Mesendoderm (in vitro differentiated cells): Measurements from ENCODE around the gene USH1G.
"Not testable (repeated sequence)": the region's sequence is repeated elsewhere in the genome, so short reads cannot be mapped to it uniquely, and the experiment has no call there.

ENCODE experiments used
- DNase-seq: peaks from one replicate; pipeline ENCODE4 v3.0.0; 2013
- H2AK5ac ChIP-seq: 2 replicates; pipeline ENCODE4 v1.6.1; 2013; ENCODE audit warnings: low read length, inconsistent platforms
- H2BK120ac ChIP-seq: 2 replicates; pipeline ENCODE4 v1.6.1; 2013; ENCODE audit warnings: low read depth, mild to moderate bottlenecking, low read length, moderate library complexity, mixed read lengths
- H2BK15ac ChIP-seq: replicated peaks from 2 replicates; pipeline ENCODE4 v1.6.1; 2013; ENCODE audit warnings: low read depth, mild to moderate bottlenecking, moderate library complexity
- H2BK5ac ChIP-seq: 2 replicates; pipeline ENCODE4 v1.6.1; 2013; ENCODE audit warnings: low read length, inconsistent platforms
- H3K18ac ChIP-seq: 2 replicates; pipeline ENCODE4 v1.6.1; 2013; ENCODE audit warnings: mild to moderate bottlenecking, low read length, mixed read lengths
- H3K23ac ChIP-seq: one replicate; pipeline ENCODE4 v1.6.1; 2013; ENCODE audit warnings: low read length
- H3K27ac ChIP-seq: 2 replicates; pipeline ENCODE4 v1.5.1; 2013; ENCODE audit warnings: low read depth, mild to moderate bottlenecking, inconsistent platforms, low read length, moderate library complexity
- H3K27me3 ChIP-seq: 2 replicates; pipeline ENCODE4 v1.6.1; 2013; ENCODE audit warnings: low read length, control low read depth, mild to moderate bottlenecking, inconsistent platforms; ENCODE audit not compliant: insufficient read depth, poor library complexity
- H3K36me3 ChIP-seq: 2 replicates; pipeline ENCODE4 v1.6.1; 2013; ENCODE audit warnings: low read length, inconsistent platforms; ENCODE audit not compliant: control insufficient read depth, insufficient read depth
- H3K4ac ChIP-seq: one replicate; pipeline ENCODE4 v1.6.1; 2013; ENCODE audit warnings: low read depth, mild to moderate bottlenecking, low read length, moderate library complexity
- H3K4me1 ChIP-seq: 2 replicates; pipeline ENCODE4 v1.6.1; 2013; ENCODE audit warnings: low read depth, low read length, inconsistent platforms; ENCODE audit not compliant: control insufficient read depth
- H3K4me2 ChIP-seq: 2 replicates; pipeline ENCODE4 v1.6.1; 2013; ENCODE audit warnings: low read length
- H3K4me3 ChIP-seq: 2 replicates; pipeline ENCODE4 v1.5.1; 2013; ENCODE audit warnings: mild to moderate bottlenecking, low read length
- H3K56ac ChIP-seq: one replicate; pipeline ENCODE4 v1.6.1; 2013; ENCODE audit warnings: low read length
- H3K79me1 ChIP-seq: 2 replicates; pipeline ENCODE4 v1.6.1; 2013; ENCODE audit warnings: low read length, inconsistent platforms
- H3K79me2 ChIP-seq: 2 replicates; pipeline ENCODE4 v1.6.1; 2013; ENCODE audit warnings: mild to moderate bottlenecking, low read length; ENCODE audit not compliant: control insufficient read depth, insufficient read depth
- H3K9ac ChIP-seq: 2 replicates; pipeline ENCODE4 v1.6.1; 2013; ENCODE audit warnings: low read length, inconsistent platforms
- H4K5ac ChIP-seq: one replicate; pipeline ENCODE4 v1.6.1; 2013; ENCODE audit warnings: low read length
- H4K8ac ChIP-seq: one replicate; pipeline ENCODE4 v1.6.1; 2013; ENCODE audit warnings: low read depth, mild to moderate bottlenecking, control low read depth, low read length, moderate library complexity
- WGBS: extraction: QIAGEN DNeasy Blood & Tissue Kit; methylation state at CpG from one replicate; pipeline ENCODE4 v1.1.7; 2013; ENCODE audit warnings: low lambda C conversion rate, missing lambda C conversion rate; ENCODE audit not compliant: insufficient coverage; ENCODE audit errors: extremely low coverage; 5-methylcytosine and 5-hydroxymethylcytosine counted together

Gene USH1G

GRCh38 chr17:74872313-74873036 is 50.6 kb downstream of the USH1G start, which contains the start of gene FDXR:
FDXR (minus strand) TSS chr17:74872994; CDS start chr17:74872944, 50 bp downstream.
- no peak for DNase-seq
- Histone ChIP-seq H2AK5ac (peak within 1 kb of the TSS; percentile 2), H2BK120ac (no peak within 1 kb of the TSS), H3K79me2 (no peaks in the 10 kb centered on the region), H3K9ac (peak within 1 kb of the TSS; percentile 96), H3K4me1 (peaks cover 5% of the 10 kb centered on the region), H2BK5ac (peak within 1 kb of the TSS; percentile 86), H3K4me3 (peak within 1 kb of the TSS; percentile 73), H3K4ac (no peak within 1 kb of the TSS), H3K27me3 (no peaks in the 10 kb centered on the region), H3K23ac (no peak within 1 kb of the TSS), H4K8ac (no peak within 1 kb of the TSS), H4K5ac (no peak within 1 kb of the TSS), H2BK15ac (no peak within 1 kb of the TSS), H3K36me3 (no peaks in the 10 kb centered on the region), H3K56ac (peak within 1 kb of the TSS; percentile 99), H3K79me1 (no peaks in the 10 kb centered on the region), H3K18ac (peak within 1 kb of the TSS; percentile 57), H3K4me2 (peak within 1 kb of the TSS; percentile 100), H3K27ac (peak within 1 kb of the TSS; percentile 79)
- WGBS: no CpG with 5 or more reads among the region's 38 CpGs

DNA sequence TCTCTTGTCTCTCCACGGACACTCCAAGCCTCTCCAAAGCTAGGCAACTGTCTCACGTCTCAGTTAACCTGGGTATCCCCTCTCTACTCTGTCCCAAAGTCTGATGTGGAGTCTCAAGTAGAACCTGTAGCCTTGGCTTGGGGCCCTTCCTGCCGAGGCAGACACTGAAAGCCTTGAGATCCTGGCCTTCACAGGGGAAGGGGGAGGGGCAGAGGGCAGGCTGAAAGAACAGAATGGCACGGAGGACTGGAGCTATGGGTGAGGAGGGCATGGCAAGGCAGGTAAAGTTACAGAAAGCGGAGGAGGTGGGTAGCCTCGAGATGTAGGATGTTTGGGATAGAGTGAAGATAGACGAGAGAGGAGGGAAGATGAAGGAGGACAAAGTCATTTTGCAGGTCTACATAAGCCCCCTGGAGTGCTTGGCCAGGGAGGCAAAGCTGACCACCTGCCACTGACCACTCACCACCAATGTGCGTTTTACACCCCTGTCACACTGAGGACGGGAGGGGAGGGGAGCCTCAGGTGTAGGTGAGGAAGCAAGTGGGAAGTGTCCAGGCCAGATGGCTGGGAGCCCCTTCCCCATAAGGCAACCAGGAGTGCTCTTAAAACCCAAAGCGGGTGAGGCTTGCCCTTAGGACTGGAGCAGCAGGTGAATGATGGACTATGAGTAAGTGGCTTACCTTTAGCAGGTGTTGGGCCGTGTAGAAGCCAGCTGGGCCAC is 51.5 kb downstream of the USH1G start:
- no peaks in the 10 kb centered on the region for H3K79me1 ChIP-seq
- H3K23ac ChIP-seq: no peak overlapping the region
- H3K79me2 ChIP-seq: no peaks in the 10 kb centered on the region
- H3K18ac ChIP-seq: no peak overlapping the region
- H3K36me3 ChIP-seq: no peaks in the 10 kb centered on the region
- no peak overlapping the region for H2AK5ac ChIP-seq
- no peak overlapping the region for H3K9ac ChIP-seq
- no peaks in the 10 kb centered on the region for H3K27me3 ChIP-seq
- no peak overlapping the region for H4K8ac ChIP-seq
- H3K27ac ChIP-seq: no peak overlapping the region
- no peak overlapping the region for H3K4ac ChIP-seq
- no peak overlapping the region for H3K56ac ChIP-seq
- H2BK120ac ChIP-seq: no peak overlapping the region
- DNase-seq: no peak
- H2BK5ac ChIP-seq: no peak overlapping the region
- H3K4me2 ChIP-seq: no peak overlapping the region
- WGBS: 100% methylated on average over 1 of the region's 11 CpGs
- H2BK15ac ChIP-seq: no peak overlapping the region
- H4K5ac ChIP-seq: no peak overlapping the region
- H3K4me1 ChIP-seq: peaks cover 5% of the 10 kb centered on the region
- no peak overlapping the region for H3K4me3 ChIP-seq

DNA sequence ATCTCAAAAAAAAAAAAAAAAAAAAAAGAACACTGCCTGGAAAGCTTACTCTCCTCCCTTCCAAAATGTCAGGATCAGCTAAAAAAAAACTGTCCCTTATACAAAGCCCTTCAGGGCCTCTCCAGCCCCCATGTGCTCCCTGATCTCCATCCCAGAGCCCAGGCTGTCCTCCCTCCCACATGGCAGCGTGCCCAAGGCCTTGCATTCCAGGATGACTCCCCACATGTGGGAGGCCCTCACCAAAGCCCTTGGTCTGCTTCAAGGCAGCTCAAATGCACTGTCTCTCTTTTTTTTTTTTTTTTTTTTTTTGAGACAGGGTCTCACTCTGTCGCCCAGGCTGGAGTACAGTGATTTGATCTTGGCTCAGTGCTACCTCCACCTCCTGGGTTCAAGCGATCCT is 52.5 kb downstream of the USH1G start:
- Histone ChIP-seq H3K56ac (no peak overlapping the region), H3K4me2 (no peak overlapping the region), H3K27ac (no peak overlapping the region), H3K9ac (no peak overlapping the region), H2BK15ac (no peak overlapping the region), H3K4ac (no peak overlapping the region), H3K4me1 (peaks cover 5% of the 10 kb centered on the region), H2BK5ac (no peak overlapping the region), H3K23ac (no peak overlapping the region), H3K4me3 (no peak overlapping the region), H4K8ac (no peak overlapping the region), H3K79me1 (no peaks in the 10 kb centered on the region), H4K5ac (no peak overlapping the region), H2BK120ac (no peak overlapping the region), H2AK5ac (no peak overlapping the region), H3K36me3 (no peaks in the 10 kb centered on the region), H3K79me2 (no peaks in the 10 kb centered on the region), H3K18ac (no peak overlapping the region), H3K27me3 (no peaks in the 10 kb centered on the region)
- DNase-seq: no peak
- WGBS: no CpG with 5 or more reads among the region's 3 CpGs

GRCh38 chr17:74870028-74870427 is 53.0 kb downstream of the USH1G start:
- H3K27ac ChIP-seq, H2BK5ac ChIP-seq, H3K9ac ChIP-seq, H4K8ac ChIP-seq, DNase-seq, H3K79me1 ChIP-seq, H2AK5ac ChIP-seq, H3K4me3 ChIP-seq, H3K4me1 ChIP-seq, H3K56ac ChIP-seq, H3K23ac ChIP-seq, H2BK120ac ChIP-seq, H4K5ac ChIP-seq, H3K27me3 ChIP-seq, H3K4me2 ChIP-seq, H3K36me3 ChIP-seq, H2BK15ac ChIP-seq, H3K18ac ChIP-seq, H3K4ac ChIP-seq, H3K79me2 ChIP-seq: not testable (repeated sequence)
- no CpG with 5 or more reads among the region's 9 CpGs for WGBS

DNA sequence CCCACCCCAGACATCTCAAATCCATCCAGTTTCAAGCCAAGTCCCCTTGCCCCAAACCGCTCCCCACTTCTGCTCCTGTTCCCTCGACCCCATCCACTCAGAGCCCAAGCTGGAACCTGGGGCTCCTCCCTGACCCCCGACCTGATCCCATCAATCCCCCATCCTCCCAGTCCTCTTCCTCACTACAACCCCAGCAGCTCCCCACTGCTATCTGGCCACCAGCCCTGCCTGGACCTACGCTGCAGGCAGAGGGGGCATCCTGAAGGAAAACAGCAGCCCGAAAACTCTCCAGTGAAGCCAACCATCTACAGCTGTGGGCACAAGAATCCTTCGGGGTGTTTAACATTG is 54.2 kb downstream of the USH1G start:
- no CpG with 5 or more reads among the region's 6 CpGs for WGBS
- Histone ChIP-seq H2AK5ac (no peak overlapping the region), H3K4ac (no peak overlapping the region)

More for the DNA sequence above, 54.2 kb downstream of the USH1G start:
- Histone ChIP-seq H3K56ac (no peak overlapping the region), H3K36me3 (no peaks in the 10 kb centered on the region), H2BK5ac (no peak overlapping the region), H3K79me1 (no peaks in the 10 kb centered on the region), H4K8ac (no peak overlapping the region), H3K9ac (no peak overlapping the region), H3K79me2 (no peaks in the 10 kb centered on the region), H3K23ac (no peak overlapping the region), H3K4me2 (no peak overlapping the region), H3K18ac (no peak overlapping the region), H4K5ac (no peak overlapping the region), H3K27ac (no peak overlapping the region), H3K27me3 (no peaks in the 10 kb centered on the region), H2BK120ac (no peak overlapping the region), H2BK15ac (no peak overlapping the region), H3K4me3 (no peak overlapping the region), H3K4me1 (peaks cover 5% of the 10 kb centered on the region)
- no peak for DNase-seq
